Kidney epithelial cell (primary cell): ENCODE data around the gene RHBDD1. TPM values are rescaled to one million over a fixed set of nuclear protein-coding genes. Genes with fewer than 3 reads are reported as not detected.

Experiments
- DNase-seq: peaks from one replicate; pipeline ENCODE4 v3.0.0-alpha.2; 2010; ENCODE audit warnings: low read depth
- H3K27me3 ChIP-seq: 2 replicates; pipeline ENCODE4 v1.6.0; 2011; ENCODE audit warnings: low read length; ENCODE audit not compliant: control insufficient read depth, insufficient read depth
- H3K36me3 ChIP-seq: 2 replicates; pipeline ENCODE4 v1.5.1; 2011; ENCODE audit warnings: low read length; ENCODE audit not compliant: control insufficient read depth, insufficient read depth
- H3K4me3 ChIP-seq: 2 replicates; pipeline ENCODE4 v1.5.1; 2011; ENCODE audit warnings: low read depth, mild to moderate bottlenecking, control low read depth, low read length
- CTCF ChIP-seq: IDR thresholded peaks from 2 replicates; pipeline ENCODE4 v1.5.1; 2011; ENCODE audit warnings: mild to moderate bottlenecking, moderate library complexity, low read length, control low read depth, inconsistent platforms; ENCODE audit not compliant: insufficient read depth, poor library complexity, severe bottlenecking
- total RNA-seq: library from RNA; depleted of rRNA; stranded (reverse); fragments of >200 nt; gene quantifications from 2 replicates; pipeline ENCODE4 v1.2.3, GENCODE V29; 2015

Gene RHBDD1
- total RNA-seq, 1 donor from 2014 or later: 23.7 TPM

GRCh38 chr2:226953206-226953605, 117.4 kb downstream of the RHBDD1 start:
- DNase-seq: no peak
- Histone ChIP-seq H3K27me3 (no peaks in the 10 kb centered on the region), H3K4me3 (no peak overlapping the region)

GRCh38 chr2:226953826-226954225, 118.0 kb downstream of the RHBDD1 start:
- H3K27me3 ChIP-seq: no peaks in the 10 kb centered on the region
- TF ChIP-seq CTCF: no peak
- H3K4me3 ChIP-seq: no peak overlapping the region
- no peak for DNase-seq
- no peaks in the 10 kb centered on the region for H3K36me3 ChIP-seq

More at GRCh38 chr2:226953206-226953605, 117.4 kb downstream of the RHBDD1 start:
- H3K36me3 ChIP-seq: no peaks in the 10 kb centered on the region
- no peak for TF ChIP-seq CTCF

GRCh38 chr2:226956659-226957058, 120.8 kb downstream of the RHBDD1 start:
- Histone ChIP-seq H3K4me3 (no peak overlapping the region), H3K27me3 (no peaks in the 10 kb centered on the region), H3K36me3 (no peaks in the 10 kb centered on the region)
- TF ChIP-seq CTCF: no peak
- DNase-seq: no peak

- no peak overlapping the region for H3K4me3 ChIP-seq
- no peaks in the 10 kb centered on the region for H3K27me3 ChIP-seq
- H3K36me3 ChIP-seq: no peaks in the 10 kb centered on the region
- no peak for DNase-seq
- no peak for TF ChIP-seq CTCF
These were observed 123.6 kb downstream of the RHBDD1 start for GRCh38 chr2:226959418-226959817.

- Histone ChIP-seq H3K4me3 (no peak overlapping the region), H3K36me3 (no peaks in the 10 kb centered on the region), H3K27me3 (no peaks in the 10 kb centered on the region)
- no peak for TF ChIP-seq CTCF
- no peak for DNase-seq
These were observed 126.4 kb downstream of the RHBDD1 start for GRCh38 chr2:226962176-226962773.

- Histone ChIP-seq H3K27me3 (no peaks in the 10 kb centered on the region), H3K36me3 (no peaks in the 10 kb centered on the region), H3K4me3 (no peak overlapping the region)
- peak; percentile 58 for DNase-seq
- TF ChIP-seq CTCF: no peak
These were observed 127.7 kb downstream of the RHBDD1 start for GRCh38 chr2:226963528-226963927.
